ENCODE data around the gene FOXS1.

The FOXS1 gene

GRCh38 chr20:31861135-31861384, 15.7 kb upstream of the FOXS1 start:
- DNase-seq (ENCODE audit: low read depth): no peak

- peak; percentile 26 for DNase-seq (ENCODE audit: low read depth)
Observed at GRCh38 chr20:31860390-31861134, 15.2 kb upstream of the FOXS1 start.

- no peak for DNase-seq (ENCODE audit: low read depth)
Observed at GRCh38 chr20:31859998-31860380, 14.6 kb upstream of the FOXS1 start.

- no peak for DNase-seq (ENCODE audit: low read depth)
Observed at GRCh38 chr20:31859266-31859997, 14.0 kb upstream of the FOXS1 start.

DNA sequence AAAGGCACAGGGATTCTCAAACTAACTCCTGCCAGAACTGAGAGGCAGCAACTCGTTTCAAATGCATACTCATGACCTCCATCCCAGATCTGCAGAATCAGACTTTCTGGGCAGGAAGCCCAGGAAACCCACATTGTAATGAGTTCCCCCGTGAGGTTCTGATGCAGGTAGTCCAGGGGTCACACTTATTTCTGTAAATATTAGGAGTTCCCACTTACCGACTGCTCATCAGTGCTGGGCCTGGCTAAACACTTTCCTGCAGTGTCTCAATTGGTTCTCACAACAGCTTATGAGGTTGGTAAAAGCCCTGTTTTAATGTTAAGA, 13.3 kb upstream of the FOXS1 start:
- no peak for DNase-seq (ENCODE audit: low read depth)

DNA sequence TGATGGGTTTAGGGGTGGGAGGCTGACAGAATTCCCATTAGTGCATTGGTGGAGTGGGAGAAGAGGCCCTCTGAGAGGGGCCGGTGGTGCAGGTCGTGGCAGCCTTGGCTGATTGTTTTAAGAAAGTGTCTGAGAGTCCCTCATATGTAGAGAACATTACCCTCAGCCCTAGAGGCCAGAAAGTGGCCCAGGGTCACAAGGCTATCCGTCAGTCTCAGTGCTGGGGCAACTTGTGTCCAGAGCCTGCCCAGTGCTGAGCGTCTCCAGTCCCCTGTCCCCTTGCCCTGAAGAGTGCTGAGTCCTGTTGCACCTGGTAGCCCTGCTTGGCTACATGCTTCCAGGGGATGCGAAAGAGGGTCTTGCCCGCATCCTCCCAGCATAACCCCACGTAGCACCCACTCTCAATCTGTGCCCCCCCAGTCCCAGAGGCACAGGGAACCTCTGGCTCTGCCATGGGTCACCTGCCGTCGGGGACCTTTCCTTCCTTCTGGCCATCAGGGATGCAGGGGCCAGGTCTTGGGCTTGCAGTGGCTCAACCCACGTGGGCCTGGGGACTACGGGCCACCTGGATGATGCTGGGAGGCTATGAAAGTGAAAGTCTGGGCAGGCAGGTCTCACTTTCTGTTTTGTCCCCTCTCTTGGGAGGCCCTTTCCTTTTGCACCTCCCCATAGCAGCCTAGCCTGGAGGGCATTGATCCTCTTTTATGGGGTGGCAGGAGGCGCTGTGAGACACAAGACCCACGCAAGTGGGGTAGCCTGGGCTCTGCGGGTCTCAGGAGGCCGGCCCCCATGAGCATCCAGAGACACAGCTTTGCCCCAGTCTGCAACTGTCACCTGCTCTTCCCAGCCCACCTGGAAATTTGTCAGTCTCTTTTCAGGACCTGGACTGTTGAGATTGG, 12.7 kb upstream of the FOXS1 start:
- DNase-seq (ENCODE audit: low read depth): no peak

GRCh38 chr20:31856516-31856915, 11.1 kb upstream of the FOXS1 start:
- DNase-seq (ENCODE audit: low read depth): no peak

- DNase-seq (ENCODE audit: low read depth): no peak
Observed at GRCh38 chr20:31853481-31853880, 8.1 kb upstream of the FOXS1 start.

DNA sequence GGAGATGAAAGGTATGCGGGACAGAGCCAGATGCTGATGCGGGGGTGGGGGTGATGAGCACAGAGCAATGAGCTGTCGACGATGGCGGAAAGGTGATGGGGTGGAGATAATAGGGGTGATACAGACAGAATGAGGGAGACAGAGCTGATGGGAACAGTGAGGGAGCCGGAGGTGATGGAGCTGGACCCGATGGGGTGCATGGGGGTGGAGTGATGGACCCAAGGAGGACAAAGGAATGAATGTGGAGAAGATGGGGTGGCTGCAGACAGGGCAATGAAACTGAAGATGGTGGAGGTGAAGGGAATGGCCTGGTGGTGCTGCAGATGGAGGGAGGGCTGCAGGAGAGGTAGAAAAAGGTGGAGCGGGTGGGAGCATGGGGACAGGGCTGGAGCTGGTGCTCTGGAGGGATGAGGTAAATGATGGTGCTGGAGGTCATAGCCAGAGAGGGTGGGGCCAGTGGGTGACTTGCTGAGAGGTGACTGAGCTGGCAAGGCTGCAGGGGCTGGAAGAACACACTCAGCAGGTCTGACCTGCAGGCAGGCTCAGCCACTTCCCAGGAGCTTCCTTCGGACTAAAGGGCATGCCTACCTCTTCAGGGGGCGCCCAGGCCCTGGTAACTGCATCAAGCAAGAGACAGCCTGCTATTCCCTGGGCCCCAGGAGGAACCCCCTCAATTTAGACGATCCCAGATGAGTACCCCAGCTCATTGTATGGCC, 6.0 kb upstream of the FOXS1 start:
- no peak for DNase-seq (ENCODE audit: low read depth)

DNA sequence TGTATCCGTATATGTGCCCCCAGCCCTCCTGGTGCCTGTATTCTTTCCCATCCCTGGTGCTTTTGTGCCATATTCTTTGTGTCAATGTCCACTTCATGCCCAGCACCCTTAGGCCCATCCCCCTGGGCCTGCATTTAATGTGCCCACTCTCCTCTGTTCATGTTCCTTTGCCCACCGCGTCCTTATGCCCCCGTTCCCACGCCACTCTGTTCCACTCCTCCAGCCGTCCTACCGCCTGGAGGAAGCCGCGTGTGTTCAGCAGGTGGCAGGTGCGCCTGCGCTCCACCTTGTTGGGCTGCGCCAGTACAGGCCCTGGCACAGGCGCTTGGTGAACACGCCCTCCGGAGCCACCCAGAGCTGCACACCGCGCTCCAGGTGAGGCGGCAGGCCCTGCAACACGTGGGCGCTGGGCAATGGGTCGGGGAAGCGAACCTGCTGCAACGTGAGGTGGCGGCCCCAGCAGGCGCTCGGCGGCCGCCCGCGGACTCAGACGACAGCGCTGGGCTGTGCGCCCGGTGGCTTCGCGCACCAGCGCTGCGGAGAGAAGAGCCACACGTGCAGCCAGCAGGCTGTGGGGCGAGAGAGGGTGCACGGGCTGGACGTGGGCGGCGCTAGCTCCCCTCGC, 4.0 kb upstream of the FOXS1 start:
- DNase-seq (ENCODE audit: low read depth): no peak

- no peak for DNase-seq (ENCODE audit: low read depth)
Observed at GRCh38 chr20:31848088-31848999, 2.9 kb upstream of the FOXS1 start.

- DNase-seq (ENCODE audit: low read depth): no peak
Observed at GRCh38 chr20:31846793-31847138, 1.4 kb upstream of the FOXS1 start.

DNA sequence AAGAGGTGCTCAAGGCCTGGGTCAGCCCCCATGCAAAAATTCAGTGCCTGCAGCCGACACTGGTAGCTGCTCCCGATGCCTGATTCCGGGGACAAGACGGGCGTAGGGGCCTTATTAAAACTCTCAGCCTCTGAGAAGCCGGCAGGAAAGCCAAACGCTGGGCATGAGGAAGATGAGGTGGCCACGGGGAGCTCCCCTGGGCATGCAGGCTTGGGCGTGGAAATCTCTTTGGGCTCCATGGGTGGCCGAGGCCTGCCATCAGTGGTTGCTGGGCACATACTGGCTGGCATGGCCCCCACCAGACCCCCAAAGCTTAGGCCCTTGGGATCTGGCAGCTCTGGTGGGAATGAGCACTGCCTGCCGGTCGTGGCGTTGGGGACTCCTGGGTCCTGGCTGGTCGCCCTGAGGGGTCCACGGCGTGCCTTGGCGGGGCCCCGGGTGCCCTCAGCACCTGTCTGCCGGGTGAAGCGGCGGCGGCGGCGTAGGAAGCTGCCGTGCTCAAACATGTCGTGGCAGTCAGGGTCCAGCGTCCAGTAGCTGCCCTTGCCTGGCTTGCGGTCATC, 586 bp downstream of the FOXS1 start:
- no peak for DNase-seq (ENCODE audit: low read depth)

DNA sequence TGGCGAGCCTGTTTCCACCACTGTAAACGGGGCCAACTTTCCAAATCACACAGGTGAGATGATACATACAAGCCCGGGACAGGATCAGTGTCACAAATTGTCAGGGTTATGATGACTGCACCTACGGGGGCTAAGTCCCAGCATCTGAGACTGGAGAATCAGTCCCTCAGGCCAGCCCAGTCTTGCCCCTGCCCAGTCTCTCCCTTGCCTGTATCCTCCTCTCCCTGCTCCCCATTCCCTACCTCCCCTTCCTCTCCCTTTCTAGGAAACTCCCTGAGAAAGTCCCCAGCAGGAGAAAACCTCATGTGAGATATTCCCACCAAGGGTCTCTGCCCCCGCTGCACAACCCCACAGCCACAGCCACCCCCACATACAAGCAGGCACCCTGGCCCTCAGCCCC, 1.5 kb downstream of the FOXS1 start:
- no peak for DNase-seq (ENCODE audit: low read depth)

GRCh38 chr20:31843288-31843687, 2.1 kb downstream of the FOXS1 start:
- DNase-seq (ENCODE audit: low read depth): no peak

GRCh38 chr20:31842471-31843157, 2.8 kb downstream of the FOXS1 start:
- DNase-seq (ENCODE audit: low read depth): peak; percentile 78

DNA sequence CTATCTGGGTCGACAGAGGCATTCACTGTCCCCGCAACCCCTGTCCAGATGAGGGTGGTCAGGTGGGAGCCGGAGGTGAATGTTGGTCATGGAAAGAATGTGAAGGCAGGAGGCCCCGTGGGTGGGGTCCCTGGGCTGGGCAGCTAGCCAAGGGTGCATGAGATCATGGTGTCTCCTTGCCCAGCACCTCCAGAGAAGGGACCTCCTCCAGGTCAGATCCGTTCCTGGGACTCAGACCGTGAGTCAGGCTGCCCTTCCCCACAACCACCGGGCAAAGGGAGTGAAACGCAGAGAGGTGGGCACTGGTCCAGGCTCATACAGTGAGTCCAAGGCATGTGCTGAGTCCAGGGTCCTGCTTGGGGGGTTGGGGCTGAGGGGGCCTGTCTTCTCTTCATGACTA, 3.5 kb downstream of the FOXS1 start:
- peak; percentile 75 for DNase-seq (ENCODE audit: low read depth)

DNA sequence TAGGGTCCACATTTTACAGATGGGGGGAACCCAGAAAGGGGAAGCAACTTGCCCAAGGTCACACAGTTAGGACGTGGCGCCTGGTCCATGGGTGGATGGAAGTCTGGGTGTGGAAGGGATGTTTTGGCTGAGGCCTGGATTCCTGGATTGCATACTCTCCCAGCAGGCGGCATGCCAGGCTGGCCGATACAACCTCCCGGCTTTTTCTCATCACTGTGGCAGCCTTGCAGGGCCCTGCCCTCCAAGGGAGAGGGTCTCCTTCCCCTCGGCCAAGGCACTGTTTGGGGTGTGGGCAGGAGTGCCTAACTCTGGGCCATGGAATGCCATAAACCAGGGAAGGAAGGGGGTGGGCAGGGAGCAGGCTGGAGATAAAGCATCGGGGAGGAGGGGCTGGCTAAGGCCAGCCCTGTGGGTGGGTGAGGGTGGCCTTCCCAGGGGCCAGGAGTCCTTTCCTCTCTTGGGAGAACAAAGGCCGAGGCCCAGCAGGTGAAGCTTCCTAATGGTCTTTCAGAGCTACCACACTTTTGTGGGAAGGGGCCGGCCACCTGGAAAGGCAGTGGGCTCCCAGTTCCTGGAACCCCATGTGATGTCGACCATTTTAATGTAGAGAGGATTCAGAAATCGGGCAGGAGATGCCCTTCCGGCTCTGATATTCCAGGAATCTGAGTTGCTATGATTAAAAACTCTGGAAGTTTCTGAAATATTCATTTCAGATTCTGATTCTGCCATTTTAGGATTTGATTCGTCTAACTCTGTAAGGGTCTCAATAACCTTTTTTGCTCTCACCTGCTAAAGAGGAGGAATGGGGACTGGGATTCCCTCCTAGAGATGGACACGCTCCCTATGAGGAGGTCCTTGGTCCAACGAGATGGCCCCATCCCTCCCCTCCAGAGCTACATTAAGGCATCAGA, 4.2 kb downstream of the FOXS1 start:
- DNase-seq (ENCODE audit: low read depth): no peak
